NCI-H2196 (cell line): ENCODE measurements around the gene RRP12.

ENCODE experiments used
- DNase-seq: peaks from one replicate; lab custom pipeline; 2025; ENCODE audit not compliant: unreplicated experiment; lab: John Stamatoyannopoulos, UW

Gene RRP12

DNA sequence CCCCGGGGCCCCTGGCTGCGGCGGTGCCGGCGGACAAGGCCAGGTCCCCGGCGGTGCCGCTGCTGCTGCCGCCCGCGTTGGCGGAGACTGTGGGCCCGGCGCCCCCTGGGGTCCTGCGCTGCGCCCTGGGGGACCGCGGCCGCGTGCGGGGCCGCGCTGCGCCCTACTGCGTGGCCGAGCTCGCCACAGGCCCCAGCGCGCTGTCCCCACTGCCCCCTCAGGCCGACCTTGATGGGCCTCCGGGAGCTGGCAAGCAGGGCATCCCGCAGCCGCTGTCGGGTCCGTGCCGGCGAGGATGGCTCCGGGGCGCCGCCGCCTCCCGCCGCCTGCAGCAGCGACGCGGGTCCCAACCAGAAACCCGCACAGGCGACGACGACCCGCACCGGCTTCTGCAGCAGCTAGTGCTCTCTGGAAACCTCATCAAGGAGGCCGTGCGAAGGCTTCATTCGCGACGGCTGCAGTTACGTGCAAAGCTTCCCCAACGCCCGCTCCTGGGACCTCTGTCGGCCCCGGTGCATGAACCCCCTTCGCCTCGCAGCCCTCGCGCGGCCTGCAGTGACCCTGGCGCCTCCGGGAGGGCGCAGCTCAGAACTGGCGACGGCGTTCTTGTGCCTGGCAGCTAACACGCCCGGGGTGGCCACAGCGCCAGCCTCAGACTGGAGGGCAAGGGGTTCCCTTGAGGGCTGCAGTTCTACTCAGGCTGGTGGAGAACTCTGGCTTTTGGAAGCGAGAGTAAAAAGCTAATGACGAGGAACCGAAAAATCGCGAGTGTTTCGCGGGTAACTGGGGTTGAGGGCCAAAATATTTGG is 81.3 kb downstream of the RRP12 start:
- no peak for DNase-seq

DNA sequence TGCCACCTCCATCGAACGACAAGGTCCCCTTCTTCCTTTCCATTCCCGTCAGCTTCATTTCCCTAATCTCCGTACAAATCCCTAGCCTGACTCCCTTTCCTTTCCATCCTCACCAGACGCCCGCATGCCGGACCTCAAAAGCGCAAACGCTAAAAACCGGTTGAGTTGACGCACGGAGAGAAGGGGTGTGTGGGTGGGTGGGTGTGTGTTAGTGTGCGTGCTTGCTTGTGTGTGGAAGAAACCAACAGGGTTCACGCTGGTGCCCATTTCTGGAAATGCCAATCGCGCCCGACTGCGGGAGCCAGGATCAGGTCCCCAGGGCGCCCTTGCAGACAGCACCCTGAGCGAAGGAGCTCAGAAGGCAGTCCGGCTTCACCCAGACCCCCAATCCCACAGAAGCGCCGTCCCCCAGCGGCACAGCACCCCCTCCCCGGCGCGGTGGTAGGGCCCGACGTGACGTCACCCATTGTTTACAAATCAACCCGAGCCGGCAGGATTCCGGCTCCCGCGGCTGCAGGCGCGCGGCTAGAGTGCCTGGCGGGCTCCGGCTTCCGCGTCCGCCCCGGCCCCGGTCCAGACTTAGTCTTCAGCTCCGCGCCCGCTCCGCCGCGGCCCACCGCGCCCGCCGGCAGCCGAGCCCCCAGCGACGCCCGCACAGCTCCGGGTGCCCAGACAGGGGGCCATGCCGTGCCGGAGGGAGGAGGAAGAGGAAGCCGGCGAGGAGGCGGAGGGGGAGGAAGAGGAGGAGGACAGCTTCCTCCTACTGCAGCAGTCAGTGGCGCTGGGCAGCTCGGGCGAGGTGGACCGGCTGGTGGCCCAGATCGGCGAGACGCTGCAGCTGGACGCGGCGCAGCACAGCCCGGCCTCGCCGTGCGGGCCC is 82.1 kb downstream of the RRP12 start, which contains the start of gene FRAT1:
Gene FRAT1, plus strand, starts transcription at position 500 of the 880 bp plus-strand sequence. Its CDS starts 183 bp downstream, at position 683.
- peak; percentile 50 for DNase-seq

DNA sequence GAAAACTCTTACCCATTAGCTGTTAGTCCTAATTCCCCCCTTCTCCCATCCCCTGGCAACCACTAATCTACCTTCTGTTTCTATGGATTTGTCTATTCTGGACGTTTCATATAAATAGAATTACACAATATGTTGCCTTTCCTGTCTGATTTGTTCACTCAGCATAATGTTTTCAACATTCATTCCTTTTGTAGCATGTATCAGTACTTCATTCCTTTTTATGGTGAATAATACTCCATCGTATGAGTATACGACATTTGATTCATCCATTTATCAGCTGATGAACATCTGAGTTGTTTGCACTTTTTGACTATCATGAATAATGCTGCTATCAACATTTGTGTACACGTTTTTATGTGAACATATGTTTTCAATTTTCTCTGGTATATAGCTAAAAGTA is 86.5 kb downstream of the RRP12 start:
- no peak for DNase-seq

- DNase-seq, result no peak
Measured at GRCh38 chr10:97312897-97313296, 88.2 kb downstream of the RRP12 start.

GRCh38 chr10:97311111-97311626 is 90.0 kb downstream of the RRP12 start:
- DNase-seq, result no peak

DNA sequence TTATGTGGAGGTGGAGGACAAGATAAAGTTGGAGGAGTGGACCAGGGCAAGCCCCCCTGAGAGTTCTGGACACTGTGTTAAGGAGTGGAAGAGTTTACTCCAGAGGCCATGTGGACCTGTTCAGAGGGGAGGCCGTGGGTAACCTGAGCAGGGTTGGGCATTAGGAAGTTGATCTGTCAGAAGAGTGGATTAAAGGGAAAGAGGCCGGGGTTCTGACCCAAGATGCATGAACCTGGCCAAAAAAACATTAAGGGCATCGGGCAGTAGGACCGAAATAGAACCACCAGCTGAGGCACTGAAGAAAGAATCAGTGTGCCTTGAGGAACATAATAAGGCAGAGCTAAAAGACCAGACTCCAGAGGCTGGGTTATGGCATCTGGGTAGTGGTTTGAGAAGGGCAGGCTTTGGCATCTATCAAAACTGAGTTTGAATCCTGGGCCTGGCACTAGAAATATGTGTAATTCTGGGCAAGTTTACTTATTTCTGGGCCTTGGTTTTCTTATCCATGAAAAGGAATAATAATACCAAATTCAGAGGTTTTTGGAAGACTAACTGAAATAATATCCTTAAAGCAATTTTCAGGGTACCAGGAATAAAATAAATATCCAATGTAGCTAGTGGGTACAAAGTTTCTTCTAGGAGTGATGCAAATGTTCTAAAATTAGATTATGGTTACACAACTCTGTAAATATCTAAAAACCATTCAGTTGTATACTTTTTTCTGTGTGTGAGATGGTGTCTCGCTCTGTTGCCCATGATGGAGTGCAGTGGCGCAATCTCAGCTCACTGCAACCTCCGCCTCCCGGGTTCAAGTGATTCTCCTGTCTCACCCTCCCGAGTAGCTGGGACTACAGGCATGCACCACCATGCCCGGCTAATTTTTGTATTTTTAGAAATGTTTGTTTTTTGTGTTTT is 93.0 kb downstream of the RRP12 start:
- no peak for DNase-seq

GRCh38 chr10:97307441-97307840 is 93.7 kb downstream of the RRP12 start:
- DNase-seq, result no peak
